H4 (cell line): ENCODE results near the gene CD1B. TPM values are rescaled to one million over a fixed set of nuclear protein-coding genes. Genes with fewer than 3 reads are reported as not detected.
"Not testable (repeated sequence)": the region's sequence is repeated elsewhere in the genome, so short reads cannot be mapped to it uniquely, and the experiment has no call there.

ENCODE experiments used
- DNase-seq: peaks from one replicate; pipeline ENCODE4 v3.0.0-alpha.2; 2015; ENCODE audit warnings: low spot score
- total RNA-seq: library from RNA; depleted of rRNA; stranded (reverse); fragments of >200 nt; shearing (Covaris generic); gene quantifications from 2 replicates; pipeline ENCODE4 v1.2.3, GENCODE V29; 2014; rRNA removed

Gene CD1B
- total RNA-seq, 1 experiment from 2014 or later, result not detected

GRCh38 chr1:158329300-158329699, 2.0 kb downstream of the CD1B start:
- DNase-seq, result no peak

GRCh38 chr1:158328426-158328825, 2.9 kb downstream of the CD1B start:
- no peak for DNase-seq

DNA sequence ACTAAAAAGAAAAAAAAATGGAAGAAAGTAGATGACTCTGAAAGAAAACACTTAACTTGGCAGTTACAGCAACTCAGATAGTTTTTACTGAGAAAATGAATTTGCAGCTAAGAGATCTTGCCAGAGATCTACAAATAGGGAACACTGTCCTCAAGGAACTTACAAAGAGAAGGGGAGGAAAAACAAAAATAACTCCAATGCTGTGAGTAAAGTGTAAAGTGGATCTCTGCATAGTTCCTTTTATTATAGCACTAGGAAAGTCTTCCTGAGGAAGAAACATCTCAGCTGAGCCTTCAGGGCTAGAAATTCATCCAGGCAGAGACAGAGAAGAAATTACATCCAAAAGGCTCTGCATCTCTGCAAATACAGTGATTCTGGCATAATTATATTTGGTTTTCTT, 3.9 kb downstream of the CD1B start:
- no peak for DNase-seq

- no peak for DNase-seq
Observed at GRCh38 chr1:158324395-158324794, 6.9 kb downstream of the CD1B start.

- DNase-seq, result no peak
Observed at GRCh38 chr1:158323866-158324265, 7.5 kb downstream of the CD1B start.

DNA sequence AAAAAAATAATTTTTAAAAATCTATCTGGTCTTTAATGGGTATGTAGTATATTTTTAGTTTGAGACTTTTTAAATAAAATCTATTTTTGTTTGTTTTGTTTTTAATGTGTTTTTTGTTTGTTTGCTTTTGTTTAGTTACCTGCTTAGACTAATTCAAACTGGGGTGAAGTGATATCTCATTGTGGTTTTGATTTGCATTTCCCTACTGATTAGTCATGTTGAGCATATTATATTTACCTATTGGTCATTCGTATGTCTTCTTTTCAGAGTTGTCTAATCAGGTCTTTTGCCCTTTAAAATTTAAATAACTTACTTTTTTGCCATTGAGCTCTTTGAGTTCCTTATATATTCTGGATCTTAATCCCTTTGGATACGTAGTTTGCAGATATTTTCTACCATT, 20.3 kb downstream of the CD1B start:
- no peak for DNase-seq

DNA sequence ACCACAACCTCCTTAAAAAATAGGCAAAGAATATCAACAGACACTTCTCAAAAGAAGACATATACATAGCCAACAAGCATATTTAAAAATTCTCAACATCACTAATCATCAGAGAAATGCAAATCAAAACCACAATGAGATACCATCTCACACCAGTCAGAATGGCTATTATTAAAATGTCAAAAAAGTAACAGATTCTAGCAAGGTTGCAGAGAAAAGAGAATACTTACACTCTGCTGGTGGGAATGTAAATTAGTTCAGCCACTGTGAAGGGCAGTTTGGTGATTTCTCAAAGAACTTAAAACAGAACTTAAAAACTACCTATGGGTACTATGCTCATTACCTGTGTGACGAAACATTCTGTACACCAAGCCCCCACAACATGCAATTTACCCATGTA, 20.7 kb downstream of the CD1B start:
- DNase-seq, result no peak

GRCh38 chr1:158295791-158296190, 35.5 kb downstream of the CD1B start:
- no peak for DNase-seq

GRCh38 chr1:158290321-158290844, 40.9 kb downstream of the CD1B start:
- no peak for DNase-seq

- no peak for DNase-seq
Observed at GRCh38 chr1:158289811-158290210, 41.5 kb downstream of the CD1B start, which contains the start of gene CD1C. Gene CD1C (plus strand): TSS chr1:158289923. CDS start chr1:158290065, 142 bp downstream.

- no peak for DNase-seq
Observed at GRCh38 chr1:158286941-158287346, 44.4 kb downstream of the CD1B start.

GRCh38 chr1:158286487-158286886, 44.8 kb downstream of the CD1B start:
- no peak for DNase-seq

GRCh38 chr1:158285756-158286241, 45.5 kb downstream of the CD1B start:
- no peak for DNase-seq

- DNase-seq, result no peak
Observed at GRCh38 chr1:158283965-158284364, 47.4 kb downstream of the CD1B start.

DNA sequence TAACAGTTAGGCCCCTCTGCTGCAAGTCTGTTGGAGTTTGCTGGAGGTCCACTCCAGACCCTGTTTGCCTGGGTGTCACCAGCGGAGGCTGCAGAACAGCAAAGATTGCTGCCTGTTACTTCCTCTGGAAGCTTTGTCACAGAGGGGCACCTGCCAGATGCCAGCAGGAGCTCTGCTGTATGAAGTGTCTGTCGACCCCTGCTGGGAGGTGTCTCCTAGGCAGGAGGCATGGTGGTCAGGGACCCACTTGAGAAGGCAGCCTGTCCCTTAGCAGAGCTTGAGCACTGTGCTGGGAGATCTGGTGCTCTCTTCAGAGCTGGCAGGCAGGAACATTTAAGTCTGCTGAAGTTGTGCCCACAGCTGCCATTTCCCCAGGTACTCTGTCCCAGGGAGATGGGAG, 48.9 kb downstream of the CD1B start:
- not testable (repeated sequence) for DNase-seq

Other genes starting within 250 kb of the CD1B start
- 0.64 and 2.0 TPM in 2 replicates for gene CD1D, start 150.6 kb downstream of the CD1B start, total RNA-seq
- gene CD1A, start 77.1 kb downstream of the CD1B start, total RNA-seq, result not detected in 2 replicates
- not detected in 2 replicates for gene CD1C, start 41.6 kb downstream of the CD1B start, total RNA-seq
- not detected in 2 replicates for gene CD1E, start 22.4 kb upstream of the CD1B start, total RNA-seq
- gene OR10T2, start 67.9 kb upstream of the CD1B start, total RNA-seq, result not detected in 2 replicates
- gene OR10K2, start 94.7 kb upstream of the CD1B start, total RNA-seq, result not detected in 2 replicates
- not detected in 2 replicates for gene OR10K1, start 130.3 kb upstream of the CD1B start, total RNA-seq
- not detected in 2 replicates for gene OR10R2, start 140.7 kb upstream of the CD1B start, total RNA-seq
- not detected in 2 replicates for gene OR6Y1, start 222.9 kb upstream of the CD1B start, total RNA-seq
- gene OR6P1, start 239.0 kb upstream of the CD1B start, total RNA-seq, result not detected in 2 replicates
- not detected in 2 replicates for gene OR10X1, start 248.4 kb upstream of the CD1B start, total RNA-seq